ENCODE data around the gene LTV1.

DNA sequence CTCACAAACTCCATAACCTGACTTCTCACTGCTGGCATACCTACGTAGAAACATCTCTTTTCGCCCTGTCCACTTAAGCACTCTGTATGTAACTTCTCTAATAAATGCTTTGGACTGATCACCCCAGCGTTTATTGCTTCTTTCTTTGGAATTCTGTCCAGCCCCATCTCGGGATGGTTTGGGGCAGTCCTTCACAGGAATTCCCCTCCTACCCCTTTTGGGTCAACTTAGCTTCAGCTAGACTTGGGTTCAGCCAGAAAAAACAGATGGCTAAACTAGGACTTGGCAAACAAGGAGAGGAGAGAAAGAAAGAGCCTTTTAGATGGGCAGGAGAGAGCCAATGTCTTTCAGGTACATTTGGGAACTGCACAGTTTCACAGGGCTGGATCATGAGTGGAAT is 3.9 kb upstream of the LTV1 start:
- TF ChIP-seq EZH2 (IDR thresholded peaks at IDR 0.05; ENCODE audit: insufficient read depth, poor library complexity, severe bottlenecking) (no peak), EZH2phosphoT487 (IDR thresholded peaks at IDR 0.05; ENCODE audit: insufficient read depth, low read depth) (no peak)
